GM18517 (cell line): ENCODE measurements around the gene DPF1.

ENCODE experiments used
- ATAC-seq: cut with Tn5 transposase; IDR thresholded peaks from one replicate; pipeline ENCODE4 v1.9.1; 2021; ENCODE audit warnings: mild to moderate bottlenecking, moderate library complexity; ENCODE audit not compliant: unreplicated experiment

DPF1 gene

DNA sequence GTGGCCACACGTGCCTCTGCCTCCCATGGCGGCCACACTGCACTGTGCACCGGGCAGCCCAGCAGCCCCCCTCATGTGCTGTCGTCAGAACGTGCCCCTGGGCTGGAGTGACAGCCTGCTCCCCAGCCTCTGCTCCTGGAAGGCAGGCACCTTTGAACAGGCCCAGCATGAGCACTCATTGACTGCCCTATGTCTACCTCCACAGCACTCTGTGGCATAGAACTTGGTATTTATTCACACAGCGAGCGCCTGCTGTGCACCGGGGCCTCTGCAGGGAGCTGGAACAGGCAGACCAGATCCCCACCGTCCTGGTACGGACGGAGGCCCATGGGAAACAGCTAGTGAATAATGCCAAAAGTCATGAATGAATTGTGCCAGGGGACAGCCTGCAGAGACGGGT lies 53.7 kb downstream of the DPF1 start:
- no peak for ATAC-seq

- no peak for ATAC-seq
Observed at GRCh38 chr19:38168637-38169036, 55.4 kb downstream of the DPF1 start.

DNA sequence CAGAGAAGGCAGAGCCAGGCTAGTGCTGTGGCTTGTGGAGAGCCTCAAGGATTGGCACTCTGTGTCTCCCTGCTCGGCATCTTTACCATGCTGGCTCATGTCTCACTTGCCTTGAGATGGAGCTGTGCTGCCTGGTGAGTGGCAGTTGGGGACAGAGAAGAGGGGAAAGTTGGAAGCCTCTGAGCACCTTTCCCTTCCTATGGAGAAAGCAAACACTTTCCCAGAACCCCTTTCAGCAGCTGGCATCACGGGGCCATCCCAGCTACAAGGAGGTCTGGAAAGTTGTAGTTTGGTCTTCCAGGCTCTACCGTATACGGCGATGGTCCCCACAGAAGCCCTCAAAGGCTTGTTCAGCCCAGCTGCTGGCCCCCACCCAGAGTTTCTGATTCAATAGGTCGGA lies 58.7 kb downstream of the DPF1 start:
- no peak for ATAC-seq

GRCh38 chr19:38164526-38164925 lies 59.5 kb downstream of the DPF1 start:
- no peak for ATAC-seq

- ATAC-seq: no peak
Observed at GRCh38 chr19:38163419-38164290, 60.4 kb downstream of the DPF1 start.

DNA sequence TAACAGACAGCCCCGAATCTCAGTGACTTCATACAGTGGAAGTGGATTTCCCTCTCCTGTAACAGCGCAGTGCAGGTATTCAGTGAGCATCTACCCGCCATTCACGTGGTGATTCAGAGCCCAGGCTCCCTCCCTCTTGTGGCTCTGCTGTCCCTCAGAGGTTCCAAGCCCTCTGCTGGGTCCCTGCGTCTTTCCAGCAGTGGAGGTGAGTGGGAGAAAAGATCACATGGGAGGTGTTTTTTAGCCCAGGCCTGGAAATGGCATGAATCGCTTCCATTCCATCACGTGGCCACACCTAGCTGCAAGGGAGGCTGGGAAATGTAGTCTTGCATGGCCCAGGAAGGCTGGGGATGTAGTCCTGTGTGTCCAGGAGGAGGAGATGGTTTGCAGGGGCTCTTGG lies 61.4 kb downstream of the DPF1 start:
- no peak for ATAC-seq

- no peak for ATAC-seq
Observed at GRCh38 chr19:38162094-38162493, 61.9 kb downstream of the DPF1 start.
